ENCODE measurements around the gene SDCCAG8. TPM values are rescaled to one million over a fixed set of nuclear protein-coding genes. Genes with fewer than 3 reads are reported as not detected.

SDCCAG8 gene
- total and polyA plus RNA-seq, 11 donors = 7.8 to 36.6 (median 21.6) TPM

- H3K4me1 ChIP-seq = peaks cover 0 to 22% (median 13%) of the 10 kb centered on the region in 12 donors
- peaks cover 0 to 3% (median 0%) of the 10 kb centered on the region in 9 donors for H3K36me3 ChIP-seq
- TF ChIP-seq CTCF (IDR thresholded peaks at IDR 0.05) (no peak), POLR2A (IDR thresholded peaks at IDR 0.05) (no peak)
- intact Hi-C loops (cut with DNase I) = loop anchor here in 1 of 10 donors (10.0 kb wide), 1 partner anchor 792 kb away; no protein-coding TSS in a partner anchor
- DNase-seq (peak in 1 of 5 donors; percentile 54), ATAC-seq (peak in 3 of 4 donors; percentile 51 to 74 (median 61))
- 20 to 33% (median 28%) methylated on average over 19 to 25 of the region's 25 CpGs for WGBS, 4 donors
- no peak overlapping the region for H3K27ac ChIP-seq
- peak overlapping the region in 11 of 12 donors; percentile 18 to 56 (median 49) for H3K4me3 ChIP-seq
- H3K27me3 ChIP-seq = no peaks in the 10 kb centered on the region
- H3K9me3 ChIP-seq = no peaks in the 10 kb centered on the region
These were observed 226.5 kb downstream of the SDCCAG8 start for GRCh38 chr1:243482141-243483022.

DNA sequence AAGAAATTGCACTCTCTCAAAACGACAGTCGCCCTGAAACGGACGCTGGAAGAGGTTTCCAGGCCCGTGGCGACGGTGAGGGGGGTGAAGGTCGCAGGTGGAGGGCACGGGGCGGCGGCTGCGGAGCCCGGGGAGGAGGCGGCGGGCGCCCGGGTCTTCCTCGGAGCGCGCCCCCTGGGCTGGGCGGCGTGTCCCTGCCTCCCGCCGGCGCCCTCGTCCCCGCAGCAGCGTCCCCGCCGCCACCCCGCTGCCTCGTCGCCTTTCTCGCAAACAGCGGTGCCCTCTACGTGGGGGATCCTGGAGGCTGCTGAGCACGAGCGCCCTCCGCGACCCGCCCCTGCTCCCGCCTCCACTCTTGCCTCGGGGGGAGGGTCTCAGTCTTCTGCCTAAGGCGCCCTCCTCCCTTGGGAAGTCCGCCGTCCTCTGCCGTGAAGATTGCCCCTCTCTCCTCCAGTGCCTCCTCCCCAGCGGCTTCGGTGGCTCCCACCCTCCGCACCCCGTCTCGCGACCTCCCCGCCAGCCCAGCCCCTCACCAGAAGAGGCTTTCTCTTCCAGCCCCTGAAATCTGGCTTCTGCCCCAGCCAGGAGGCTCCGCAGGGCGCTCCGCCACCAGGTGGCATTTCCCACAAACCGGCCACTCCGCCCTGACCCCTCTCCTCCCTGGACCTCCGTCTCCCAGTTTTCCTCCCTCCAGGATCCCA, 227.4 kb downstream of the SDCCAG8 start:
- Histone ChIP-seq H3K36me3 (peaks cover 0 to 3% (median 0%) of the 10 kb centered on the region in 9 donors), H3K27me3 (no peaks in the 10 kb centered on the region), H3K9me3 (no peaks in the 10 kb centered on the region), H3K4me3 (peak overlapping the region in 11 of 12 donors; percentile 18 to 56 (median 49)), H3K4me1 (peaks cover 0 to 22% (median 13%) of the 10 kb centered on the region in 12 donors), H3K27ac (no peak overlapping the region)
- ATAC-seq (peak in 3 of 4 donors; percentile 41 to 67 (median 54)), DNase-seq (no peak)
- 10 to 34% (median 16%) methylated on average over 22 to 60 of the region's 60 CpGs for WGBS, 4 donors
- intact Hi-C loops (cut with DNase I) = loop anchor here in 1 of 10 donors (10.0 kb wide), 1 partner anchor 792 kb away; no protein-coding TSS in a partner anchor
- TF ChIP-seq CTCF (IDR thresholded peaks at IDR 0.05) = peak in 6 of 12 donors; percentile 7 to 32 (median 23)
- no peak for TF ChIP-seq POLR2A (IDR thresholded peaks at IDR 0.05)

- H3K4me1 ChIP-seq = peaks cover 0 to 22% (median 13%) of the 10 kb centered on the region in 12 donors
- WGBS, 4 donors = 95 to 98% (median 97%) methylated on average over 16 of the region's 16 CpGs
- ATAC-seq = no peak
- H3K27ac ChIP-seq = no peak overlapping the region
- intact Hi-C loops (cut with DNase I) = loop anchor here in 1 of 10 donors (10.0 kb wide), 1 partner anchor 791 kb away; no protein-coding TSS in a partner anchor
- H3K9me3 ChIP-seq = no peaks in the 10 kb centered on the region
- DNase-seq = no peak
- peaks cover 0 to 3% (median 0%) of the 10 kb centered on the region in 9 donors for H3K36me3 ChIP-seq
- H3K27me3 ChIP-seq = no peaks in the 10 kb centered on the region
- TF ChIP-seq POLR2A (IDR thresholded peaks at IDR 0.05) (no peak), CTCF (IDR thresholded peaks at IDR 0.05) (no peak)
- H3K4me3 ChIP-seq = no peak overlapping the region
These were observed 228.1 kb downstream of the SDCCAG8 start for GRCh38 chr1:243483952-243484351.
